GM10266 (cell line): ENCODE data around the gene FRMD3.

Experiments
- DNase-seq: peaks from one replicate; pipeline ENCODE4 v3.0.0; 2012; ENCODE audit errors: extremely low spot score
- CTCF ChIP-seq: IDR thresholded peaks from 2 replicates; pipeline ENCODE4 v1.5.1; 2012; ENCODE audit warnings: mild to moderate bottlenecking, low read depth; ENCODE audit not compliant: control insufficient read depth, insufficient read depth; ENCODE audit errors: missing control alignments

Gene FRMD3

GRCh38 chr9:83471241-83471640 is 67.0 kb downstream of the FRMD3 start:
- no peak for DNase-seq
- TF ChIP-seq CTCF: no peak

GRCh38 chr9:83469722-83470121 is 68.5 kb downstream of the FRMD3 start:
- TF ChIP-seq CTCF: no peak
- DNase-seq: no peak

- DNase-seq: no peak
- no peak for TF ChIP-seq CTCF
Observed at GRCh38 chr9:83468821-83469220, 69.4 kb downstream of the FRMD3 start.

- TF ChIP-seq CTCF: no peak
- no peak for DNase-seq
Observed at GRCh38 chr9:83466877-83467276, 71.3 kb downstream of the FRMD3 start.

- no peak for DNase-seq
Observed at GRCh38 chr9:83466351-83466750, 71.8 kb downstream of the FRMD3 start.

GRCh38 chr9:83459830-83460229 is 78.4 kb downstream of the FRMD3 start:
- no peak for TF ChIP-seq CTCF
- no peak for DNase-seq

More at GRCh38 chr9:83466351-83466750, 71.8 kb downstream of the FRMD3 start:
- no peak for TF ChIP-seq CTCF

- no peak for TF ChIP-seq CTCF
- no peak for DNase-seq
Observed at GRCh38 chr9:83458530-83458929, 79.7 kb downstream of the FRMD3 start.
